GM10248 (cell line): ENCODE results near the gene NDUFS7.

ENCODE experiments used
- CTCF ChIA-PET: fragments of 300-600 bp; sonication (Branson Sonifier 250); formaldehyde crosslinking; extraction: SDS; loops from one replicate; lab custom pipeline; 2021; ENCODE audit warnings: antibody characterized with exemption; lab: Yijun Ruan, JAX
- POLR2A ChIA-PET: fragments of 350-650 bp; sonication (Branson Sonifier 250); formaldehyde crosslinking; extraction: SDS; loops from one replicate; lab custom pipeline; 2020; ENCODE audit warnings: antibody characterized with exemption; lab: Yijun Ruan, JAX
- DNase-seq: peaks from one replicate; pipeline ENCODE4 v3.0.0; 2012; ENCODE audit errors: extremely low spot score
- TF ChIP-seq, protein P1 (sequence below): IDR thresholded peaks from 2 replicates; pipeline ENCODE4 v1.5.1; 2012; ENCODE audit warnings: mild to moderate bottlenecking, low read depth; ENCODE audit errors: extremely low read depth, missing control alignments, control extremely low read depth

NDUFS7 gene

DNA sequence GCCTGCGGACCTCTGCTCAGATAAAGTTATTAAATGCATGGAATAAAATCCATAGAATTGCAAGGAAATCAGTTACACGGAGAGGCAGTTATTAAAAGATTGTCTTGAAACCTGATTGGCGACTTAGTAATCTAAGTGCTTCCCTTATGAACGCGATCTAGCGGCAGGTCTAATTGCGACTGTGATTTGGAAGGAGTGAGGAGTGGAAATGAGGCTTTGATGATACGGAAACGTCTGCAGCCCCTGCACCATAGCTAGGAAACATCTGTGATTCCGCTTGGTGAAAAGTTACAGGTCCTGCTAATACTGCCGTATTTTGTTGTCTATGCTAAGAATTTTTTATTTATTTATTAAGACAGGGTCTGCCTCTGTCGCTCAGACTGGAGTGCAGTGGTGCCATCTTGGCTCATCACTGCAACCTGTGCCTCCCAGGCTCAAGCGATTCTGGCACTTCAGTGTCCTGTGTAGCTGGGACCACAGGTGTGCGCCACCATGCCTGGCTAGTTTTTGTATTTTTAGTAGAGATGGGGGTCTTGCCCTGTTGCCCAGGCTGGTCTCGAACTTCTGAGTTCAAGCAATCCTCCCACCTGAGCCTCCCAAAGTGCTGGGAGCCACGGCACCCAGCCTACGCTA, 887 bp downstream of the NDUFS7 start:
- TF ChIP-seq, protein P1, sequence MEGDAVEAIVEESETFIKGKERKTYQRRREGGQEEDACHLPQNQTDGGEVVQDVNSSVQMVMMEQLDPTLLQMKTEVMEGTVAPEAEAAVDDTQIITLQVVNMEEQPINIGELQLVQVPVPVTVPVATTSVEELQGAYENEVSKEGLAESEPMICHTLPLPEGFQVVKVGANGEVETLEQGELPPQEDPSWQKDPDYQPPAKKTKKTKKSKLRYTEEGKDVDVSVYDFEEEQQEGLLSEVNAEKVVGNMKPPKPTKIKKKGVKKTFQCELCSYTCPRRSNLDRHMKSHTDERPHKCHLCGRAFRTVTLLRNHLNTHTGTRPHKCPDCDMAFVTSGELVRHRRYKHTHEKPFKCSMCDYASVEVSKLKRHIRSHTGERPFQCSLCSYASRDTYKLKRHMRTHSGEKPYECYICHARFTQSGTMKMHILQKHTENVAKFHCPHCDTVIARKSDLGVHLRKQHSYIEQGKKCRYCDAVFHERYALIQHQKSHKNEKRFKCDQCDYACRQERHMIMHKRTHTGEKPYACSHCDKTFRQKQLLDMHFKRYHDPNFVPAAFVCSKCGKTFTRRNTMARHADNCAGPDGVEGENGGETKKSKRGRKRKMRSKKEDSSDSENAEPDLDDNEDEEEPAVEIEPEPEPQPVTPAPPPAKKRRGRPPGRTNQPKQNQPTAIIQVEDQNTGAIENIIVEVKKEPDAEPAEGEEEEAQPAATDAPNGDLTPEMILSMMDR = no peak
- DNase-seq = no peak
- ChIA-PET POLR2A (no interaction called here), CTCF (interaction anchor here (1.6 kb wide), 1 partner anchor 48 kb away, joined by 3 read pairs; no protein-coding TSS in a partner anchor)

DNA sequence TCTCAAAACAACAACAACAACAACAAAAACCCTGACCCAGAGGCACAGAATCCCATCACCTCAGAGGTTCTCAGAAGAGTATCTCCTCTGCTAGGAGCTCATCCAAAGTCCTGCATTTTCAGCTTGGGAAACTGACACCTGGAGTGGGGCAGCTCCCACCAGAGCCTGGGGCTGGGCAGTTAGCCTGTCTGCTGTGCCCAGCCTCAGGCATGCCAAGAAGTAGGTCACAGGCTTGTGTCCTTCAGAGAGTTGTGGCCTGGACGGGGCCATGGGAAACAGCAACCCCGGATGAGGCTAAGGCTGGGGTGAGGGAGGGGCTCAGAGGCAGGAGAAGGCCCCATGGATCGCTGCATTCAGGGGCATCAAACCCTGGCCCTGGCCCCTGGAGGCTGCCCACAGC, 2.1 kb downstream of the NDUFS7 start:
- POLR2A ChIA-PET = no interaction called here
- no peak for DNase-seq
- TF ChIP-seq, protein P1 = no peak
- CTCF ChIA-PET = interaction anchor here (1.6 kb wide), 1 partner anchor 50 kb away, joined by 3 read pairs; no protein-coding TSS in a partner anchor

DNA sequence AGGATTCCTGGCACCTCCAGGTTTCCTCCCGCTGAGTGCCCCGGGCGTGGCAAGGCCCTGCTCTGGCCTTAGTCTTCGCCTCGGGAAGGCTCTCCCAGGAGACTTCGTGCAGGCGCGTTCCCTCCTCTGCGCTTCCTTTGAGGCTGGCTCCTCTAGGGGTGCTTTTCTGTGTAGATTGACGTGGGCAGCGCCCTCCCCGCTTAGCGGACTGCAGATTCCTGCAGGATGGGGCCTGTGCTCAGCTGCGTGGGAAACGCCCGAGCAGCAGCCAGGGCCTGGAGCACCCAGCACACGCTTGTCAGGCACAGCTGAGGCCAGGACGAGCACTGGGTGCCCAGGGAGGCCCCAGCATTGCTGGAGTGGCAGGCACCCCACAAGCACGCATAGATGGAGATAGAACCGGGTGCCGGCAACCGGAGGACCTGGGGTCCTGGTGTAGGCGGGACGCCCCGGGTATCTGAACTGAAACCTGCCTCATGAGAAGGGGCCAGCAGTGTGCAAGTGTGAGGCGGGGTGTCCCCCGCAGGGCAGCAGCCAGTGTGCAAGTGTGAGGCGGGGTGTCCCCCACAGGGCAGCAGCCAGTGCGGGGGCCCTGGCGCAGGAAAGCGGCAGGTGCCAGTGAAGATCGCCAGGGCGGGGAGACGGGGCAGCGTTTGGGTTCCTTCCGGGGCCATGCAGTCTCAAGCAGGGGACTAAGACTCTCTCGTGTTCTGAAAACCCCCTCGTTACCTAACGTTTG, 3.4 kb downstream of the NDUFS7 start:
- ChIA-PET POLR2A (interaction anchor here (0.6 to 0.7 kb wide), 2 partner anchors 73 to 118 kb away, joined by 4 read pairs; partner anchors contain the start of gene CIRBP), CTCF (interaction anchor here (0.7 kb wide), 1 partner anchor 143 kb away, joined by 3 read pairs; no protein-coding TSS in a partner anchor)
- DNase-seq = no peak
- TF ChIP-seq, protein P1 = no peak

DNA sequence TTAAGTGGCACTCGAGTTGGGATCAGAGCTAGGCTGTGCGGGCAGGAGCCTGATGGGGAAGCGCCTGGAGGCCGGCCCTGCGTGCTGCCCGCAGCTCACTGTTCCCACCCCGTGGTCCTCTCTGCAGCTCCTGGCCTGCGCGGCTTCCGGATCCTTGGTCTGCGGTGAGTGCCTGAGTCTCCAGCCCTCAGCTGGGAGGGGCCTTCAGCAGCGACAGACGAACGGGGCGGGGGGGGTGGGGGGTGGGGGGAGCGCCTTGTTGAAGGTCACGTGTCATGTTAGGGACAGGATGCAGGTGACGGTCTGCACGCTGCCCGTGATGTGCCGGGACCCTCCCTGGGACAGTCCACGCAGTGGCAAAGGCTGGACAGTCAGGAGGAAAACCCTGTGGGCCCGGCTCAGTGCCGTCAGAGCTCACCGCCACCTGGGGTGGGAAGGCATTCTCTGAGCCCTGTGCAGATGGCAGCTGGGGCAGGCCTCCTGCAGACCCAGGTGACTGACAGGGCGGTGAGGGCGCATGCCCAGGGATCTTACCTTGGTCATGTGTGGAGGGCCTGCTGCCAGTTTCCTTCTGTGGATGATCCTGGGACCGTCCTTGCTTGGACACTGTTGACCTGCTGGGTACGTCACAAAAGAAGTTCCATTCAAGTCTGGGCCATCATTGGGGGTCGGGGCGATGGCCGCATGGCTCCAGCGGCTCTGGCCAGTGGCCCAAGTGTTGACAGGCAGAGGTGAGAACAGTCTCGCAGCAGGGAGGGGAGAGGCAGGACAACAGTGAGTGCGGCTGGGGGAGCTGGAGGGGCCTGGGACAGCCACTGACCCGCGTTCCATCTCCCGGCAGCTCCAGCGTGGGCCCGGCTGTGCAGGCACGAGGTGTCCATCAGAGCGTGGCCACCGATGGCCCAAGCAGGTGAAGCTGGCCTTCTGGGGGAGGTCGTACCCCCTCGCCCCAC, 4.3 kb downstream of the NDUFS7 start:
- CTCF ChIA-PET = no interaction called here
- DNase-seq = no peak
- TF ChIP-seq, protein P1 = no peak
- POLR2A ChIA-PET = interaction anchor here (0.6 to 0.9 kb wide), 2 partner anchors 74 to 119 kb away, joined by 4 read pairs; partner anchors contain the start of gene CIRBP

DNA sequence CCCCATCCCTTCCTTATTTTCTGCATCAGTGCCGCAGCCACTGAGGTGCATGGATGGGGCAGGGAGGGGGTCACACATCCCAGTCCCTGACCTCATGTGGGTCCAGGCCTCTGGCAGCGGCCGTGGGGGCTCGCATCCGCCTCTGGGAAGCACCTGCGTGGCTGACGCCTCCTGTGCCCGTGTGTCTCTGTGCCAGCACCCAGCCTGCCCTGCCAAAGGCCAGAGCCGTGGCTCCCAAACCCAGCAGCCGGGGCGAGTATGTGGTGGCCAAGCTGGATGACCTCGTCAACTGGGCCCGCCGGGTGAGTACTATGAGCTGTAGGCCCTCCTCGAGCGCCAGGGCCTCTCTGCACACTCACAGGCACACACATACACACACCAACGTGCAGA, 4.9 kb downstream of the NDUFS7 start:
- DNase-seq = no peak
- TF ChIP-seq, protein P1 = no peak
- CTCF ChIA-PET = no interaction called here
- POLR2A ChIA-PET = interaction anchor here (0.9 kb wide), 1 partner anchor 120 kb away, joined by 4 read pairs; the partner anchor contains the start of gene CIRBP
